Measurements from ENCODE around the gene TACC2.
"Not testable (repeated sequence)": the region's sequence is repeated elsewhere in the genome, so short reads cannot be mapped to it uniquely, and the experiment has no call there.

The TACC2 gene

DNA sequence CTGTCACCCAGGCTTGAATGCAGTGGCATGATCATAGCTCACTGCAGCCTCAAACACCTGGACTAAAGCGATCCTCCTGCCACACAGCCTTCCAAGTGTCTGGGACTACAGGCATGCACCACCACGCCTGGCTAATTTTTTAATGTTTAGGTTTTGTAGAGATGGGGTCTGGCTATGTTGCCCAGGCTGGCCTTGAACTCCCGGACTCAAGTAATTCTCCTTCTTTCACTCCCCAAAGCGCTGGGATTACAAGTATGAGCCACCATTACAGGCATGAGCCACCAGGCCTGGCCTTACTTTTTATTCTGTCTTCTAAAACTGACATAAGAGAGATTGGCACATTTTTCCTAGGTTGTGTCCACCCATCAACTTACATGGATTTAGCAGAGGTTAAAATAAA is 33.3 kb downstream of the TACC2 start:
- no peak for DNase-seq (ENCODE audit: low read depth in 2 of 2)

DNA sequence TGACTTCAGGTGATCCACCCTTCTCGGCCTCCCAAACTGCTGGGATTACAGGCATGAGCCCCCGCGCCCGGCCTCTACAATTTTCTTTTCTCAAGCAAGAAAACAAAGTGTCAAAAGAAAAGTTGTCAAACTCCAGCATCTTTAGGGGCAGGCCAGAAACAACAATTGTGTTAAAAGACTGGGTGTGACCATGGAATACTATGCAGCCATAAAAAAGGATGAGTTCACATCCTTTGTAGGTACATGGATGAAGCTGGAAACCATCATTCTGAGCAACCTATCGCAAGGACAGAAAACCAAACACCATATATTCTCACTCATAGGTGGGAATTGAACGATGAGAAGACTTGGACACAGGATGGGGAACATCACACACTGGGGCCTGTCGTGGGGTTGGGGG is 34.3 kb downstream of the TACC2 start:
- not testable (repeated sequence) for DNase-seq (ENCODE audit: low read depth in 2 of 2)

GRCh38 chr10:122029499-122030199 is 40.7 kb downstream of the TACC2 start:
- DNase-seq (ENCODE audit: low read depth in 2 of 2) = no peak

DNA sequence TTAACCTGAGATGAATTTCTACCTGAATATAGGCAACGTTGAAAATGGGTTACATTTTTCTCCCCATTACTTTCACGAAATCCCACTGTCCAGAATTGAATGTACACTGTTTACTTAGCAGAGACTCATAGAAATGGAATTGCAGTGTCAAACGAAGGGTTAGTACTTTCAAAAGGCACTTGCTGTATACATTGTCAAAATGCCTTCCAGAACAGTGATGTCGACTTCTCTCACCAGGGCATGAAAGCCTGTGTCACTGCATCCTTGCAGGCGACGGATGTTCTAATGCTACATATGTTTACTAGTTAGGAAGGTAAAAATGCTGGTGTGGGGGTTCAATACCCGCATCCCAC is 41.2 kb downstream of the TACC2 start:
- DNase-seq (ENCODE audit: low read depth in 2 of 2) = no peak

DNA sequence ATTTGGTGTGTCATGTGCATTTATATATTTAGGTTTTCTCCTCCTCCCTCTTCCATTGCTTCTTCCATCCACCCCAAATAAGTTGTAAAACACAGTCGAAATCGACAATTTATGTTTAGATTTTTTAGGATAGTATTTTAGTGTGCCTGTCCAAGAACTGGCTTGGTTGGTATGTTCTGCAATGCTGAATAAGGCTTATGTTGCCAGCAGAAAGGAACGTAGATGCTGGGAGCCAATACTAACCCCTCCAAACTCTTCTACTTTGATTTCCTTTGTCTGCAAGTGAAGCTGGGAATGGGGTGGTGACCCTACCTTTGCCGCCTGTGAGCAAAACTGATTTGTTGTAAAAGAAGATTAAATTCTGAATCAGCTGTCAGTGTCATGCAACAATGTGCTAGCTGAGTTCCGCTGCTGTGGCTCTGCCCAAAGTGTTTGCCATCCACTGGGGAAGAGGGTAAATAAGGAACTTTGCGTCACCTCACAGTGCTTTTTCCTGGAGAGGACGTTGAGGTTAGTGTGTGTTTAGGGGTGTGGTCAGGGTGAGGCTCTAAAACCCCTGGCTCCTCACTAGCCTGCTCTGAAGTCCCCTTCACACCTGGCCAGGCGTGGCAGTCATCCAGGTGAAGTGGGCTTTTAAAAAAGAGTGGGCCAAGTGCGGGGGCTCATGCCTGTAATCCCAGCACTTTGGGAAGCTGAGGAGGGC is 44.4 kb downstream of the TACC2 start:
- DNase-seq (ENCODE audit: low read depth in 2 of 2) = no peak

DNA sequence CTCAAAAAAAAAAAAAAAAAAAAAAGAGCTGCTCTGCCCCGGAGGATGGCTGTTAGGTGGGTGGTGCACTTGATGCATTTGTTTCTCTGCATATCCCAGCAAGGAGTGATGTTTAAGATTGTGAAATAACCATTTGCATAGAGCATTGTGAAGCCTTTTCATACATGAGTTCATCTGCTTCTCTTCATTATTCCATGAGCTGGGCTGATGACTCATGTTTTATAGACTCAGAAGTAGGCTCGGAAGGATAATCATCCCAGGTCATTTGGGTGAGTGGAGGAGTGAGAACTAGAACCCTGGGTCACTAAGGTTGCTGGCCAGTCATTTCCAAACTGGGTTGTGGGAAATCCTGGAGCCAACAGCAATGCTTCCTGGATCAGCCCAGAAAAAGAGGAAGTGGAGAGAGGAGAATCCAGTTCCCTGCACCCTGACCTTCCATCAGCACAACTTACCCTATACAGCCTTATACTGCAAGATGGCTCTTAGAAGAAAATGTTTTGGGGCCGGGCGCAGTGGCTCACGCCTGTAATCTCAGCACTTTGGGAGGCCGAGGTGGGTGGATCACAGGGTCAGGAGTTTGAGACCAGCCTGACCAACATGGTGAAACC is 45.3 kb downstream of the TACC2 start:
- DNase-seq (ENCODE audit: low read depth in 2 of 2) = no peak

DNA sequence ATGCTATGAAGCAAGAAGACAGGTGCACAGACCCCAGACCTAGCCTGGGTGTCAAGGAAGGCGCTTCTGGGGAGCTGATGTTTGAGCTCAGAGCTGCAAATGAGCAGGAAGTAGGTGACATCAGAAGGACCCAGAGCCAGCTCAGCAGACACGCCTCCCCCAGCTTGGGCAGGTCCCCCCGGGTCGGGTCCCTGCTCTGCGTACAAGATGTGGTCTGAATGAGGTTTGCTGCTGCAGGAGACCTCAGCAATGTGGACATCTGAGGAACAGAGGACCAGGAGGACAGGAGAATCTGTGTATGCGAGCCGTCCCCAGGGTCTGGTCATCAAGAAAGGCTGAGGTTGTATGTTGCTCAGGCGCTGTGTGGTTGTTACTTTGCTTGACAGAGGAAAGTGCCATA is 51.8 kb downstream of the TACC2 start:
- no peak for DNase-seq (ENCODE audit: low read depth in 2 of 2)

- DNase-seq (ENCODE audit: low read depth in 2 of 2) = no peak
Measured at GRCh38 chr10:122042836-122043235, 53.9 kb downstream of the TACC2 start.

DNA sequence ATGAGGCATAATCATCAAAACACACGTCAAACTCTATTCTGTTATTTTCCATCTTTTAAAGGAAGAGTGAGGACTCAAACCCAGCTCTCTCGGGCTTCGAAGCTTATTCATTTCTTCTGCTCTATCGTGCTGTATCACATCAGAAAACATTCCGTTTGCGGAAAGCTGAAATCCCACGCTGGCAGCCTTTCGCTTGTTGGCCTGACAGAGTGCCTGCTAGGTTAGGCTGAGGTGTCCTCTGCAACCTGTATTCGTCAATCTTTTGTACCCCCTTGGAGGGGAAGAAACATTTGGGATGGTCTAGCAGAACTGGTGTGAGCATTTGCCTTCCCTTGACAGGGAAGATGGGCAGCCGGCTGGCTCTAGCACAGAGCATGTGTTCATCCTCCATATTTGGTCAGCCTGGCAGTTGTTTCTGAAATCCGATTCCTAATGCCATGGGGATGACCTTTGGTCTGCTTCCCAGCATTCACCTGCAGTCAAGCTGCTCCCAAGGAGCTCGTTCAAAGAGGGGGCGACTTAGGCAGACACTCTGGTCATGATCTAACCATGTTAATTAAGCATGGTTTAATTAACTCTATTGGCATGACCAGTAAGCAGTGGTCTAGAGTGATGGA is 55.2 kb downstream of the TACC2 start:
- no peak for DNase-seq (ENCODE audit: low read depth in 2 of 2)

DNA sequence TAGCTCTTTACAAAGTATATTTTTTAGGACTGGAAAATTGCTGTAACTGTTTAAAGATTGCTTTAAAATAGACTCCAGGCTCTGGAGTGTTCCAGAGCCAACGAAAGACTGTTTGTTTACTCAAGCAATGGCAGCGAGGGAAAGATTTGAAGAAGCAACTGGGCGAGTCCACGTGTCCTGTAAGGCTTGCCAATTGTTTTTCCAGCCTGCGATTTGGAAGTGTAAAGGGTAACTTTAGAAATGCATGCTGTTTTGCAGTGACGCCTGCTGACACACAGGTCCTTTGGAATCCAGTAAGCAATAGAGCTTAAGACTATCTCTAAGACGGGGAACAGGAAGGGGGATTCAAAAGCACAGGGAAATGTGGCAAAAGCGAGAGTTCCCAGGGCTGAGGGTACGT is 55.8 kb downstream of the TACC2 start:
- DNase-seq (ENCODE audit: low read depth in 2 of 2) = no peak

- no peak for DNase-seq (ENCODE audit: low read depth in 2 of 2)
Measured at GRCh38 chr10:122045212-122045611, 56.2 kb downstream of the TACC2 start.

- DNase-seq (ENCODE audit: low read depth in 2 of 2) = no peak
Measured at GRCh38 chr10:122047560-122047959, 58.6 kb downstream of the TACC2 start.

- no peak for DNase-seq (ENCODE audit: low read depth in 2 of 2)
Measured at GRCh38 chr10:122049076-122049475, 60.1 kb downstream of the TACC2 start.

- no peak for DNase-seq (ENCODE audit: low read depth in 2 of 2)
Measured at GRCh38 chr10:122050311-122050710, 61.3 kb downstream of the TACC2 start.

GRCh38 chr10:122050811-122051210 is 61.8 kb downstream of the TACC2 start:
- no peak for DNase-seq (ENCODE audit: low read depth in 2 of 2)

GRCh38 chr10:122051609-122052385 is 62.8 kb downstream of the TACC2 start:
- no peak for DNase-seq (ENCODE audit: low read depth in 2 of 2)

DNA sequence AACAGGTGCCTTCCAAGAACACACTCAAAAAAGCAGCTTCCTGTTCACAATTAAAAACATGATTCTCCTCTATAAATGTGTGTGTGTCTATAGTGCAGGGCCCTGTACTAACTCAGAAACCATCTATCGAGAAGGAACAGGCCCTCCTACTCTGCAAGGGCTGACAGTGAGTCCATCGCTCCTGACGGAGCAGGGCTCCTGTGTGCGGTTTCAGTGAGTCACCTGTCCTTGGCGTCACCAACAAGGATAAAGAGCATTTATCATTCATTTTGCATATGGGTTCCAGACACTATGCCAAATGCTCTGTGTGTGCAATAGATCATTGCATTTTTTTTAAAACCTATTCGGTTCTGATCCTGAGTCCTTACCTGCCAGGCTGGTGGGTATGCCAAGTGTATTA is 63.7 kb downstream of the TACC2 start:
- DNase-seq (ENCODE audit: low read depth in 2 of 2) = no peak

GRCh38 chr10:122053314-122053713 is 64.4 kb downstream of the TACC2 start:
- no peak for DNase-seq (ENCODE audit: low read depth in 2 of 2)

GRCh38 chr10:122054048-122055025 is 65.4 kb downstream of the TACC2 start:
- DNase-seq (ENCODE audit: low read depth in 2 of 2) = no peak

GRCh38 chr10:122055252-122055651 is 66.3 kb downstream of the TACC2 start:
- DNase-seq (ENCODE audit: low read depth in 2 of 2) = no peak

Data from stimulated activated CD8-positive, alpha-beta memory T cell treated with anti-CD3 and anti-CD28 coated beads, Interleukin-2, amount 100 ng/mL, for 48 hours (primary cell).